BJ (cell line): ENCODE results near the gene RAB7B. TPM values are rescaled to one million over a fixed set of nuclear protein-coding genes. Genes with fewer than 3 reads are reported as not detected.

Experiments used
- CTCF ChIA-PET: fragments of 350-600 bp; formaldehyde crosslinking; extraction: SDS; loops from one replicate; lab custom pipeline; 2021; ENCODE audit warnings: antibody characterized with exemption, inconsistent platforms; lab: Yijun Ruan, JAX
- POLR2A ChIA-PET: fragments of 300-600 bp; sonication (Branson Sonifier 250); formaldehyde crosslinking; extraction: SDS; loops from one replicate; lab custom pipeline; 2021; ENCODE audit warnings: antibody characterized with exemption; lab: Charles Lee
- DNase-seq: peaks from one replicate; pipeline ENCODE4 v3.0.0-alpha.2; 2011; ENCODE audit warnings: low read depth
- H3K27me3 ChIP-seq: 2 replicates; pipeline ENCODE4 v1.6.0; 2011; ENCODE audit warnings: low read length; ENCODE audit not compliant: control insufficient read depth, insufficient read depth
- H3K36me3 ChIP-seq: 2 replicates; pipeline ENCODE4 v1.5.1; 2011; ENCODE audit warnings: low read length; ENCODE audit not compliant: control insufficient read depth, insufficient read depth
- H3K4me3 ChIP-seq: 2 replicates; pipeline ENCODE4 v1.5.1; 2011; ENCODE audit warnings: low read depth, mild to moderate bottlenecking, control low read depth, low read length
- CTCF ChIP-seq: IDR thresholded peaks from 2 replicates; pipeline ENCODE4 v1.5.1; 2011; ENCODE audit warnings: low read depth, mild to moderate bottlenecking, control low read depth, inconsistent platforms, low read length, moderate library complexity; ENCODE audit not compliant: insufficient read depth
- polyA plus RNA-seq: library from polyadenylated mRNA; depleted of rRNA; stranded (reverse); fragments of >200 nt; gene quantifications from 2 replicates; pipeline ENCODE4 v1.2.3, GENCODE V29; 2011

The RAB7B gene
- polyA plus RNA-seq, 1 experiment = 11.3 TPM

- no peaks in the 10 kb centered on the region for H3K36me3 ChIP-seq
- TF ChIP-seq CTCF = no peak
- peaks cover 10% of the 10 kb centered on the region for H3K27me3 ChIP-seq
- POLR2A ChIA-PET = no interaction called here
- H3K4me3 ChIP-seq = no peak overlapping the region
- CTCF ChIA-PET = interaction anchor here (0.9 to 4.5 kb wide), 20 partner anchors 8 to 98 kb away, joined by 3 to 26 read pairs (median 6); partner anchors contain the start of gene RAB7B
- DNase-seq = no peak
These were observed 27.0 kb upstream of the RAB7B start for GRCh38 chr1:206030191-206030590.

GRCh38 chr1:206029484-206029883 is 26.3 kb upstream of the RAB7B start:
- DNase-seq = no peak
- TF ChIP-seq CTCF = no peak
- no peak overlapping the region for H3K4me3 ChIP-seq
- H3K36me3 ChIP-seq = no peaks in the 10 kb centered on the region
- CTCF ChIA-PET = interaction anchor here (0.6 to 4.5 kb wide), 14 partner anchors 8 to 78 kb away, joined by 3 to 26 read pairs (median 8); partner anchors contain the start of gene RAB7B
- POLR2A ChIA-PET = no interaction called here
- peaks cover 7% of the 10 kb centered on the region for H3K27me3 ChIP-seq

DNA sequence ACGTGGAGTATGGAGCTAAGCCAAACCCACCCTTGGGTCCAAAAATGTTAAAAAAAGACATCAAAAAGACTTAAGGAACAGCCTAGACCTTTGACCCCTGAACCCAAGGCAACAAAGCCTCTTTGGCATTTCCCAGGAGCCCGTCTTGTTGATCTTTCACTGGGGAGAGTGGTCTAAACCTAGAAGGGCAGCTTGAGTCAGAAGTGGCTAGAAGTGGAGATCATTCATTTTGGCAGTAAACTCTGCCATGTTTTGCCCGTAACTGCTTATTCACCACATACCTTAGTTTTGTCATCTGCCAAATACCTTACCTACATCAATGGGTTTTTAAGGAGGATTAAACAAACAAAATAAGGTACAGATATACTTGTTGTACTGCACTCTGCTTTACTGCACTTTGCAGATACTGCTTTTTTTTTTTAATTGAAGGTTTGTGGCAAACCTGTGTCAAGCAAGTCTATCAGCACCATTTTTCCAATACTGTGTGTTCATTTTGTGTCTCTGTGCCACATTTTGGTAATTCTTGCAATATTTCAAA is 22.2 kb upstream of the RAB7B start:
- ChIA-PET POLR2A (interaction anchor here (0.6 kb wide), 1 partner anchor 102 kb away, joined by 3 read pairs; no protein-coding TSS in a partner anchor), CTCF (no interaction called here)
- no peaks in the 10 kb centered on the region for H3K36me3 ChIP-seq
- peaks cover 4% of the 10 kb centered on the region; the same call in 1 of the 2 replicates for H3K27me3 ChIP-seq
- no peak for DNase-seq
- H3K4me3 ChIP-seq = no peak overlapping the region
- no peak for TF ChIP-seq CTCF

- peaks cover 5% of the 10 kb centered on the region for H3K27me3 ChIP-seq
- no peak for TF ChIP-seq CTCF
- H3K36me3 ChIP-seq = no peaks in the 10 kb centered on the region
- CTCF ChIA-PET = no interaction called here
- no peak for DNase-seq
- H3K4me3 ChIP-seq = no peak within 1 kb of the TSS
- POLR2A ChIA-PET = no interaction called here
These were observed 20.5 kb upstream of the RAB7B start, which contains the start of gene CTSE for GRCh38 chr1:206023695-206024094. TSS of gene CTSE (minus strand) at chr1:206023895. CDS start at chr1:206023791, 104 bp downstream.

DNA sequence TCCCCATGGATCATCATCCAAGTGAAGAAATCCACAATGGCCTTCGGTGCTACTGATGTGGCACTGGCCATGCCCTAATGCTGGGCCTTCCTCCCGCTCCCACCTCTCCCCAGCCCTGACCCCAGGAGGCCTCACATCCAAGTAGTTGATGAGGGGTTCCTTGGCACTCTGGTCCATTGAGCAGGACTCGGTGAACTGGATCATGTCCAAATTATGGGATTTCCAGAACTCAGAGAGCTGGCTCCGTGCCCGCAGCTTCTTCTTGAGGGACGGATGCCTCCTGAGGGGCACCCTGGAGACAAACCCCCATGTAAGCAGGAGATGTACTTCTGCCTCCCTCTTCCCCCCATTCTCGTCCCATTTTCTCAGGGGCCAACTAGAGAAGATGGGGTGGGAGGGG is 19.6 kb upstream of the RAB7B start:
- Histone ChIP-seq H3K27me3 (peaks cover 2% of the 10 kb centered on the region), H3K4me3 (no peak overlapping the region), H3K36me3 (no peaks in the 10 kb centered on the region)
- ChIA-PET CTCF (interaction anchor here (1.2 kb wide), 1 partner anchor 85 kb away, joined by 3 read pairs; no protein-coding TSS in a partner anchor), POLR2A (no interaction called here)
- TF ChIP-seq CTCF = no peak
- DNase-seq = no peak
